H1 (cell line): ENCODE data around the gene AQP12A.

Source experiments
- ASH2L ChIP-seq: fragments of 200-600, 300-600 bp; sonication (generic); IDR thresholded peaks from one replicate; pipeline ENCODE4 v1.7.1; 2017; ENCODE audit warnings: low read length
- BRCA1 ChIP-seq: IDR thresholded peaks from 2 replicates; pipeline ENCODE4 v1.6.1; 2012; ENCODE audit warnings: low read depth, low read length, improper control_type of control experiment
- CREB1 ChIP-seq: IDR thresholded peaks from 2 replicates; pipeline ENCODE4 v1.6.1; 2012; ENCODE audit warnings: inconsistent platforms
- CTCF ChIP-seq, 3 experiments: IDR thresholded peaks; 1 replicate in 2 of 3; 2 replicates in 1 of 3; pipeline versions ENCODE4 v1.5.1 to v1.6.1; 2011; ENCODE audit warnings: low read length in 3 of 3, mild to moderate bottlenecking in 3 of 3, inconsistent platforms in 2 of 3, low read depth in 1 of 3, moderate library complexity in 1 of 3; ENCODE audit not compliant: insufficient read depth in 1 of 3; ENCODE audit errors: control extremely low read depth in 1 of 3
- E2F6 ChIP-seq: IDR thresholded peaks from 2 replicates; pipeline ENCODE4 v1.6.1; 2012; ENCODE audit warnings: inconsistent platforms
- EP300 ChIP-seq, 2 experiments: IDR thresholded peaks; 1 replicate in 1 of 2; 2 replicates in 1 of 2; pipeline ENCODE4 v1.6.1; 2011 to 2012; ENCODE audit warnings: low read depth in 2 of 2, low read length in 2 of 2, mild to moderate bottlenecking in 2 of 2, borderline replicate concordance in 1 of 2, inconsistent platforms in 1 of 2, moderate library complexity in 1 of 2
- EZH2 ChIP-seq: fragments of 200-600 bp; sonication (generic); IDR thresholded peaks from 2 replicates; pipeline ENCODE4 v1.7.1; 2012; ENCODE audit warnings: low read depth, mild to moderate bottlenecking, moderate library complexity, low read length, inconsistent platforms; ENCODE audit not compliant: severe bottlenecking
- PHF8 ChIP-seq: fragments of 200-600 bp; sonication (generic); conservative IDR thresholded peaks from 2 replicates; pipeline ENCODE4 v1.7.1; 2012; ENCODE audit warnings: low read depth, mild to moderate bottlenecking, inconsistent platforms, low read length, moderate library complexity
- POLR2AphosphoS5 ChIP-seq: IDR thresholded peaks from 2 replicates; pipeline ENCODE4 v1.6.1; 2011; ENCODE audit warnings: low read depth, low read length
- RFX5 ChIP-seq: IDR thresholded peaks from 2 replicates; pipeline ENCODE4 v1.6.1; 2011; ENCODE audit warnings: low read depth, low read length, improper control_type of control experiment, borderline replicate concordance
- SIN3A ChIP-seq, 2 experiments: IDR thresholded peaks in 1 of 2; conservative IDR thresholded peaks in 1 of 2; 2 replicates each; pipeline ENCODE4 v1.6.1; 2011 to 2012; ENCODE audit warnings: low read length in 2 of 2, improper control_type of control experiment in 1 of 2, low read depth in 1 of 2, mild to moderate bottlenecking in 1 of 2
- TAF1 ChIP-seq: IDR thresholded peaks from 2 replicates; pipeline ENCODE4 v1.6.1; 2011; ENCODE audit warnings: mild to moderate bottlenecking, low read depth, low read length
- YY1 ChIP-seq: IDR thresholded peaks from 2 replicates; pipeline ENCODE4 v1.6.1; 2011; ENCODE audit warnings: low read depth, mild to moderate bottlenecking, low read length
- ZNF274 ChIP-seq: IDR thresholded peaks from 2 replicates; pipeline ENCODE4 v1.7.0; 2012; ENCODE audit warnings: low read length, borderline replicate concordance; ENCODE audit errors: extremely low read depth

DNA sequence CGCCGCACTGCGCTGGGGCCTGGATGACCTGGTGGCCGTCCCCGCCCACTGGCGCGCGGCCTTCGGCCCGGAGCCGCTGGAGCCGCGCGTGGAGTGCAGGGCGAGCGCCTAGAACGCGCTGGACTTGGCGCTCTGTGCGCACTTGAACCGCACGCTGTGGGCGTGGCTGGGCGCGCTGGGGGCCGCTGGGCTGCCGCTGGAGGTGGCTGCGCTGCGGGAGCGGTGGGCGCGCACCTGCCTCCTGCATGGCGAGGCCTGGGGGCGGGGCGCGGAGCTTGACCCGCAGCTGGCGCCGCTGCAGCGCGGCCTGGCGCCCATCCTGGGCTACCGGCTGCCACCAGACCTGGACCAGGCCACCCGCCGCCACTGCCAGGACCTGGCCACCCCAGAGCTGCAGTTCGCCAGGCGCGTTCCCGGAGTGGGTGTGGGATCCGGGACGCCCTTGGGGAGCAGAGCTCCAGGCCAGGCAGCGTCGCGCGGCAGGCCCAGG is 18.9 kb upstream of the AQP12A start:
- no peak for TF ChIP-seq POLR2AphosphoS5
- no peak for TF ChIP-seq CTCF (IDR thresholded peaks at IDR 0.05; ENCODE audit: control extremely low read depth in 1 of 3, insufficient read depth in 1 of 3, low read depth in 1 of 3, low read length in 3 of 3)
- TF ChIP-seq PHF8, result no peak
- no peak for TF ChIP-seq TAF1
- TF ChIP-seq SIN3A (conservative IDR thresholded peaks at IDR 0.05 in 1 of 2, IDR thresholded peaks at IDR 0.05 in 1 of 2; ENCODE audit: low read depth in 1 of 2, low read length in 2 of 2), result no peak
- TF ChIP-seq CREB1, result no peak
- no peak for TF ChIP-seq ZNF274
- no peak for TF ChIP-seq BRCA1
- TF ChIP-seq RFX5, result no peak
- no peak for TF ChIP-seq ASH2L
- TF ChIP-seq YY1, result no peak
- TF ChIP-seq E2F6, result 0 out of 2 replicates have a peak, but pooled peaks have one; percentile 14
- no peak for TF ChIP-seq EP300 (IDR thresholded peaks at IDR 0.05; ENCODE audit: borderline replicate concordance in 1 of 2, low read depth in 2 of 2, low read length in 2 of 2)
- TF ChIP-seq EZH2, result no peak
